ENCODE data around the gene AP3B2.

The AP3B2 gene

DNA sequence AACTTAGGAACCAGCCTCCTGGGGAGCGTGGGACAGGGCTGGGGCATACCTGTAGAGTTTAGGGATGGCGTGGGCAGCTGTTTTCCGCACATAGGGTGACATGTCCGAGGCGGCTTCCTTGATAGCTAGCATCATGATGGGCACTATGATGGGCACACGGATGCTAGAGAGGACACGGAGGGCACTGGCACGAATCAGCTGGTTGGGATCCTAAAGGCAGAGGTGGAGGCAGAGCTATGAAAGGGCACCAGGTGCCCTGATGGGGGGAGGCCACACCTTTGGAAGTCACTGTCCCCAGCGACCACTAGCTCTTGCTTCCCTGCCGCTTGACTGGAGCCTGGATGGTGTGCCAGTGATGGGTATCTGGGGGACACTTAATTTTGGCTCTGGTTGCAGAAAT is 28.3 kb downstream of the AP3B2 start:
- no peak for DNase-seq (ENCODE audit: low spot score)
- in situ Hi-C loops (cut with MboI; ENCODE audit: low sequenced_read_pairs, unreplicated experiment): no loop called here
- TF ChIP-seq, protein P1, sequence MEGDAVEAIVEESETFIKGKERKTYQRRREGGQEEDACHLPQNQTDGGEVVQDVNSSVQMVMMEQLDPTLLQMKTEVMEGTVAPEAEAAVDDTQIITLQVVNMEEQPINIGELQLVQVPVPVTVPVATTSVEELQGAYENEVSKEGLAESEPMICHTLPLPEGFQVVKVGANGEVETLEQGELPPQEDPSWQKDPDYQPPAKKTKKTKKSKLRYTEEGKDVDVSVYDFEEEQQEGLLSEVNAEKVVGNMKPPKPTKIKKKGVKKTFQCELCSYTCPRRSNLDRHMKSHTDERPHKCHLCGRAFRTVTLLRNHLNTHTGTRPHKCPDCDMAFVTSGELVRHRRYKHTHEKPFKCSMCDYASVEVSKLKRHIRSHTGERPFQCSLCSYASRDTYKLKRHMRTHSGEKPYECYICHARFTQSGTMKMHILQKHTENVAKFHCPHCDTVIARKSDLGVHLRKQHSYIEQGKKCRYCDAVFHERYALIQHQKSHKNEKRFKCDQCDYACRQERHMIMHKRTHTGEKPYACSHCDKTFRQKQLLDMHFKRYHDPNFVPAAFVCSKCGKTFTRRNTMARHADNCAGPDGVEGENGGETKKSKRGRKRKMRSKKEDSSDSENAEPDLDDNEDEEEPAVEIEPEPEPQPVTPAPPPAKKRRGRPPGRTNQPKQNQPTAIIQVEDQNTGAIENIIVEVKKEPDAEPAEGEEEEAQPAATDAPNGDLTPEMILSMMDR (IDR thresholded peaks at IDR 0.05; ENCODE audit: borderline replicate concordance, control extremely low read depth, extremely low read depth, insufficient read depth, missing control alignments): no peak

DNA sequence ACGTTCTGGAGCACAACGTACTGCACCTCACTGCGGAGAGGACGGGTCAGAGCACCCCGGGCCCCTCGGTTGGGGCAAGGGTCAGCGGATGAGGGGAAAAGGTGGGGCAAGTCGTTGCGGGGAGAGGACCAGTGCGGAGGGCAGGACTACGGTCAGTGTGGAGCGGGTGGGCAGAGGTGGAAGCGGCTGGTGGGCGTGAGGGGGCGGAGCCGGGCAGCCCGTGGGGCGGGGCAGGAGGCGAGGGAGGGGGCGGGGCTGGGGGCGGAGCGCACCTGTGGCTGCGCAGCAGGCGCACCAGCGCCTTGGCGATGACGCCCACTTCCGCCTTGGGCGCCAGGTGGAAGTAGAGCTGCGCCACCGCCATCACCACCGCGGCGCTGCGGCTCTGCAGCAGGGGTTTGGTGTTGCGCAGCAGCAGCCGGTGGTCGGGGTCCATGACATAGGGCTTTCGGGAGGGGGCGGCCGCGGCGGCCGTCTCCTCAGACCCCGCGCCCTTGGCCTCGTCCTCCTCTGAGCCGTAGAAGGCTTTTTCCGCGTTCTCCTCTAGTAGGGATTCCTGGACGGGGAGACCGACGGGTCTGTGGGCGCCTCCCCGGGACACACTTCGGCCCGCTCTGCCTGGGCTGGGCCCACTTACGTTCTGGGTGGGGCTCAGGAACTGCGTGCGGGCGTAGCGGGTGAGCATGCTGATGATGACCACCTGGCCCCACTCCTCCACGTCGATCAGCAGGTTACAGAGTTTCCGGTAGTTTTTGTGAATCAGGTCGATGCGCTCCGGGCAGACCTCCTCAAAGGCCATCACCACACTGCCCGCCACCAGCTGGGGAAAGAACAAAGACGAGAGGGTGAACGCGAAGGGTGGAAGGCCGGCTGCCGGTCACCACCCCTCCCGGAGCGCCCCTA is 29.2 kb downstream of the AP3B2 start:
- DNase-seq (ENCODE audit: low spot score): peak; percentile 87
- TF ChIP-seq, protein P1 (IDR thresholded peaks at IDR 0.05; ENCODE audit: borderline replicate concordance, control extremely low read depth, extremely low read depth, insufficient read depth, missing control alignments): peak; percentile 26
- in situ Hi-C loops (cut with MboI; ENCODE audit: low sequenced_read_pairs, unreplicated experiment): no loop called here

DNA sequence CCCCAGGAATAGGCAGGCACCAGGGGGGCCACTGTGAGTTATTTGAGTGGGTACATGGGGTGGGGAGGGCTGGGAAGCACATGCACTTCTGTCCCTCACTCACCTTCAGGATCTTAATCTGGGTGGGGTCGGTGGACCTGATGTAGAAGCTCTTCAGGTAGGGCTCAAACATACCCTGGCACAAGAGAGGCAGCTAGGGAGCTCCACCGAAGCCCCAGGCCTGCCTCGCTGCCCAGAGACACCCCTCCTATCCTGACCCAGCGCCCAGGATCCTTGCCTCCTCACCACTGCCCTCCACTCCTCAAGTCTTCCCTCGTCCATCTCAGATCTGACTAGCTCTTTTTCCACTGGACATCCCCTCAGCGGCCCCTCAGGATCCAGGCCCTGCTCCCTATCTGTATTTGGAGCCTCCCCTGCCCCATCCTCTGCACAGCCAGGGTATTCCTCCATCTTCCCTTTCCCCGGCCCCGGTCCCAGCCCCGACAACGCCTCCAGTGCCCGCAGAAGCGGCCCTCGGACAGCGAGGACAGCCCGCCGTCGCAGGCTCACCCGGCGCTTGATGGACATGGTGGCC is 30.0 kb downstream of the AP3B2 start:
- in situ Hi-C loops (cut with MboI; ENCODE audit: low sequenced_read_pairs, unreplicated experiment): no loop called here
- DNase-seq (ENCODE audit: low spot score): no peak
- TF ChIP-seq, protein P1 (IDR thresholded peaks at IDR 0.05; ENCODE audit: borderline replicate concordance, control extremely low read depth, extremely low read depth, insufficient read depth, missing control alignments): no peak

DNA sequence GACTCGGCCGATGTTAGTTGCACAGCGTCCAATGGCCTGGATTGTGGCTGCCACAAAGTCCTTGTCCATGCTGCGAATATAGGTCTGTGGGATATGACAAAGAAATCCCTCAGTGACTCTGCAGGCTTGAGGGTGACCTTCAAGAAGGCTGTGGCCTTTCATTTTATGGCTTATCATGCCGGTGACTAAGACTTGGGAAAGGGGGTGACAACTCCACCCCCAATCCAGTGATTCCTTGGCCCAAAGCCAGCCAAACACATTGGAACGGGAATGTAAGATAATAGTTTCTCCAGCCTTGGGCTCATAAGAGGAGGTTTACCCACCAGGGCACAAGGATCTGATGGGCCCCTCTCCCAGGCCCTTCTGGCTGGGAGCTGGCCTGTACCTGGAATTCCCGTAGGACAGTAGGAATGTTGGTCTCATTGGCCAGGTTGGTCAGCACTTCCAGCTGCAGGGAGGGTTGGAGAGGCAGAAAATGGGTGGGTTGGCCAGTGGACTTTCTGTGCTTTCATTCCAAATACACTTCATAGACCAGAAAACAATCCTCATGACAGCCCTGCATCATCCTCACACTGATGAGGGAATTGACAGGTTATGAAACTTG is 31.9 kb downstream of the AP3B2 start:
- DNase-seq (ENCODE audit: low spot score): no peak
- in situ Hi-C loops (cut with MboI; ENCODE audit: low sequenced_read_pairs, unreplicated experiment): no loop called here
- TF ChIP-seq, protein P1 (IDR thresholded peaks at IDR 0.05; ENCODE audit: borderline replicate concordance, control extremely low read depth, extremely low read depth, insufficient read depth, missing control alignments): no peak

DNA sequence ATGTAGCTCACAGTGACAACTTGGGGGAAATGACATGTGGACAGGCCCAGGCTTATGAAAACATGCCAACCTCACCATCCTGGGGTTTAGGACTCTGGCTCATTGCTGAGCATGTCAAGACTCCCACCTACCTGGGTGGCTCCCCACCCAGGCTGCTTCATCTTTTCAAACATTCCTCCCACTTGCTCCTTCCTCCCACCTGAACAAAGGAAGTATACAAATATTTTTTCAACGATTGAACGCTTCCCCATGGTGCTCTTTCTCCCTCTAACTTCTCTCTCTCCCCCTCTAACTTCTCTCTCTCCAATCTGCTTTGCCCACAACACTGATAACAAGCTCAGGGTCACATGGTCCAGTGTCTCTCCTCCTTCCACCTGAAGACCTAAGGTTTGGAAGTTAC is 34.8 kb downstream of the AP3B2 start:
- TF ChIP-seq, protein P1 (IDR thresholded peaks at IDR 0.05; ENCODE audit: borderline replicate concordance, control extremely low read depth, extremely low read depth, insufficient read depth, missing control alignments): no peak
- in situ Hi-C loops (cut with MboI; ENCODE audit: low sequenced_read_pairs, unreplicated experiment): no loop called here
- no peak for DNase-seq (ENCODE audit: low spot score)

DNA sequence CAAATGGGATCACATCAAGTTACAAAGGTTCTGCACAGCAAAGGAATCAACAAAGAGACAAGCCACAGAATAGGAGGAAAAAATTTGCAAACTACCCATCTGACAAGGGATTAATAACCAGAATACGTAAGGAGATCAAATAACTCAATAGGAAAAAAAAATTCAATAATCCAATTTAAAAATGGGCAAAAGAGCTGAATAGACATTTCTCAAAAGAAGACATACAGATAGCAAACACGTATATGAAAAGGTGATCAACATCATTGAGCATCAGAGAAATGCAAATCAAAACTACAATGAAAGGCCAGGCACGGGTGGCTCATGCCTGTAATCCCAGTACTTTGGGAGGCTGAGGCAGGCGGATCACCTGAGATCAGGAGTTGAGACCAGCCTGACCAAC is 39.0 kb downstream of the AP3B2 start:
- in situ Hi-C loops (cut with MboI; ENCODE audit: low sequenced_read_pairs, unreplicated experiment): no loop called here
- no peak for DNase-seq (ENCODE audit: low spot score)

More for the DNA sequence above, 39.0 kb downstream of the AP3B2 start:
- TF ChIP-seq, protein P1 (IDR thresholded peaks at IDR 0.05; ENCODE audit: borderline replicate concordance, control extremely low read depth, extremely low read depth, insufficient read depth, missing control alignments): no peak

Measured in GM13976 (cell line).